ENCODE data around the gene ADO.

- no peak for TF ChIP-seq CTCF (IDR thresholded peaks at IDR 0.05; ENCODE audit: poor library complexity)
- no peak for TF ChIP-seq EZH2phosphoT487 (IDR thresholded peaks at IDR 0.05; ENCODE audit: low read depth, severe bottlenecking, unreplicated experiment)
These were observed 13.9 kb upstream of the ADO start for GRCh38 chr10:62790571-62790970.
